ENCODE results near the gene BMP8A. TPM values are rescaled to one million over a fixed set of nuclear protein-coding genes. Genes with fewer than 3 reads are reported as not detected.

Gene BMP8A
- total and polyA plus RNA-seq, 2 of the 8 experiments (the other 6 are each of a cell fraction or from before 2014, with no cell fraction given), result 0.38 to 0.43 TPM

DNA sequence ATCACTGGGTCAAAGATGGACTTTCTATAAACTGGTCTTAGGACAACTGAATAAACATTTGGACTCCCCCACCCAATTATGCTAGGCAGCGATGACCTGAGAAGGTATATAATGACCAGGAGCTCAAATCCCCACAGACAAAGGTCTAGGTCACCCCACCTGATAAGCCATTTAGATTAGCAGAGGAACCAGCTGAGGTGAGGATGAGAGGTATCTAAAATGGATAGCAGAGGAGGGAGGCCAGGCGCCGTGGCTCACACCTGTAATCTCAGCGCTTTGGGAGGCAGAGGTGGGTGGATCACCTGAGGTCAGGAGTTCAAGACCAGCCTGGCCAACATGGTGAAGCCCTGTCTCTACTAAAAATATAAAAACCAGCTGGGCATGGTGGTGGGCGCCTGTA lies 51.5 kb downstream of the BMP8A start (continued):
- TF ChIP-seq, protein P1, sequence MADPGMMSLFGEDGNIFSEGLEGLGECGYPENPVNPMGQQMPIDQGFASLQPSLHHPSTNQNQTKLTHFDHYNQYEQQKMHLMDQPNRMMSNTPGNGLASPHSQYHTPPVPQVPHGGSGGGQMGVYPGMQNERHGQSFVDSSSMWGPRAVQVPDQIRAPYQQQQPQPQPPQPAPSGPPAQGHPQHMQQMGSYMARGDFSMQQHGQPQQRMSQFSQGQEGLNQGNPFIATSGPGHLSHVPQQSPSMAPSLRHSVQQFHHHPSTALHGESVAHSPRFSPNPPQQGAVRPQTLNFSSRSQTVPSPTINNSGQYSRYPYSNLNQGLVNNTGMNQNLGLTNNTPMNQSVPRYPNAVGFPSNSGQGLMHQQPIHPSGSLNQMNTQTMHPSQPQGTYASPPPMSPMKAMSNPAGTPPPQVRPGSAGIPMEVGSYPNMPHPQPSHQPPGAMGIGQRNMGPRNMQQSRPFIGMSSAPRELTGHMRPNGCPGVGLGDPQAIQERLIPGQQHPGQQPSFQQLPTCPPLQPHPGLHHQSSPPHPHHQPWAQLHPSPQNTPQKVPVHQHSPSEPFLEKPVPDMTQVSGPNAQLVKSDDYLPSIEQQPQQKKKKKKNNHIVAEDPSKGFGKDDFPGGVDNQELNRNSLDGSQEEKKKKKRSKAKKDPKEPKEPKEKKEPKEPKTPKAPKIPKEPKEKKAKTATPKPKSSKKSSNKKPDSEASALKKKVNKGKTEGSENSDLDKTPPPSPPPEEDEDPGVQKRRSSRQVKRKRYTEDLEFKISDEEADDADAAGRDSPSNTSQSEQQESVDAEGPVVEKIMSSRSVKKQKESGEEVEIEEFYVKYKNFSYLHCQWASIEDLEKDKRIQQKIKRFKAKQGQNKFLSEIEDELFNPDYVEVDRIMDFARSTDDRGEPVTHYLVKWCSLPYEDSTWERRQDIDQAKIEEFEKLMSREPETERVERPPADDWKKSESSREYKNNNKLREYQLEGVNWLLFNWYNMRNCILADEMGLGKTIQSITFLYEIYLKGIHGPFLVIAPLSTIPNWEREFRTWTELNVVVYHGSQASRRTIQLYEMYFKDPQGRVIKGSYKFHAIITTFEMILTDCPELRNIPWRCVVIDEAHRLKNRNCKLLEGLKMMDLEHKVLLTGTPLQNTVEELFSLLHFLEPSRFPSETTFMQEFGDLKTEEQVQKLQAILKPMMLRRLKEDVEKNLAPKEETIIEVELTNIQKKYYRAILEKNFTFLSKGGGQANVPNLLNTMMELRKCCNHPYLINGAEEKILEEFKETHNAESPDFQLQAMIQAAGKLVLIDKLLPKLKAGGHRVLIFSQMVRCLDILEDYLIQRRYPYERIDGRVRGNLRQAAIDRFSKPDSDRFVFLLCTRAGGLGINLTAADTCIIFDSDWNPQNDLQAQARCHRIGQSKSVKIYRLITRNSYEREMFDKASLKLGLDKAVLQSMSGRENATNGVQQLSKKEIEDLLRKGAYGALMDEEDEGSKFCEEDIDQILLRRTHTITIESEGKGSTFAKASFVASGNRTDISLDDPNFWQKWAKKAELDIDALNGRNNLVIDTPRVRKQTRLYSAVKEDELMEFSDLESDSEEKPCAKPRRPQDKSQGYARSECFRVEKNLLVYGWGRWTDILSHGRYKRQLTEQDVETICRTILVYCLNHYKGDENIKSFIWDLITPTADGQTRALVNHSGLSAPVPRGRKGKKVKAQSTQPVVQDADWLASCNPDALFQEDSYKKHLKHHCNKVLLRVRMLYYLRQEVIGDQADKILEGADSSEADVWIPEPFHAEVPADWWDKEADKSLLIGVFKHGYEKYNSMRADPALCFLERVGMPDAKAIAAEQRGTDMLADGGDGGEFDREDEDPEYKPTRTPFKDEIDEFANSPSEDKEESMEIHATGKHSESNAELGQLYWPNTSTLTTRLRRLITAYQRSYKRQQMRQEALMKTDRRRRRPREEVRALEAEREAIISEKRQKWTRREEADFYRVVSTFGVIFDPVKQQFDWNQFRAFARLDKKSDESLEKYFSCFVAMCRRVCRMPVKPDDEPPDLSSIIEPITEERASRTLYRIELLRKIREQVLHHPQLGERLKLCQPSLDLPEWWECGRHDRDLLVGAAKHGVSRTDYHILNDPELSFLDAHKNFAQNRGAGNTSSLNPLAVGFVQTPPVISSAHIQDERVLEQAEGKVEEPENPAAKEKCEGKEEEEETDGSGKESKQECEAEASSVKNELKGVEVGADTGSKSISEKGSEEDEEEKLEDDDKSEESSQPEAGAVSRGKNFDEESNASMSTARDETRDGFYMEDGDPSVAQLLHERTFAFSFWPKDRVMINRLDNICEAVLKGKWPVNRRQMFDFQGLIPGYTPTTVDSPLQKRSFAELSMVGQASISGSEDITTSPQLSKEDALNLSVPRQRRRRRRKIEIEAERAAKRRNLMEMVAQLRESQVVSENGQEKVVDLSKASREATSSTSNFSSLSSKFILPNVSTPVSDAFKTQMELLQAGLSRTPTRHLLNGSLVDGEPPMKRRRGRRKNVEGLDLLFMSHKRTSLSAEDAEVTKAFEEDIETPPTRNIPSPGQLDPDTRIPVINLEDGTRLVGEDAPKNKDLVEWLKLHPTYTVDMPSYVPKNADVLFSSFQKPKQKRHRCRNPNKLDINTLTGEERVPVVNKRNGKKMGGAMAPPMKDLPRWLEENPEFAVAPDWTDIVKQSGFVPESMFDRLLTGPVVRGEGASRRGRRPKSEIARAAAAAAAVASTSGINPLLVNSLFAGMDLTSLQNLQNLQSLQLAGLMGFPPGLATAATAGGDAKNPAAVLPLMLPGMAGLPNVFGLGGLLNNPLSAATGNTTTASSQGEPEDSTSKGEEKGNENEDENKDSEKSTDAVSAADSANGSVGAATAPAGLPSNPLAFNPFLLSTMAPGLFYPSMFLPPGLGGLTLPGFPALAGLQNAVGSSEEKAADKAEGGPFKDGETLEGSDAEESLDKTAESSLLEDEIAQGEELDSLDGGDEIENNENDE (IDR thresholded peaks at IDR 0.05; ENCODE audit: insufficient replicate concordance, low read length), result no peak
- TF ChIP-seq NANOG (IDR thresholded peaks at IDR 0.05; ENCODE audit: insufficient read depth, low read depth, low read length, poor library complexity, severe bottlenecking) (no peak), PHF8 (conservative IDR thresholded peaks at IDR 0.05; ENCODE audit: low read depth, low read length) (no peak), SIRT6 (IDR thresholded peaks at IDR 0.05; ENCODE audit: low read length) (no peak), ASH2L (IDR thresholded peaks at IDR 0.05; ENCODE audit: low read length) (no peak)

Data from H1 (cell line).